Progenitor cell of endocrine pancreas (in vitro differentiated cells): ENCODE measurements around the gene PKP3. TPM values are rescaled to one million over a fixed set of nuclear protein-coding genes. Genes with fewer than 3 reads are reported as not detected.

ENCODE experiments used
- DNase-seq: peaks from one replicate; pipeline ENCODE4 v3.0.0; 2021; ENCODE audit warnings: low spot score; ENCODE audit not compliant: unreplicated experiment
- H3K27ac Mint-ChIP-seq: 2 replicates; pipeline ENCODE4 v1.8.0; 2021; ENCODE audit warnings: mild to moderate bottlenecking, moderate library complexity, mixed read lengths
- H3K27me3 Mint-ChIP-seq: 2 replicates; pipeline ENCODE4 v1.8.0; 2021; ENCODE audit warnings: mixed read lengths
- H3K36me3 Mint-ChIP-seq: 2 replicates; pipeline ENCODE4 v1.8.0; 2022; ENCODE audit warnings: mixed read lengths; ENCODE audit not compliant: insufficient read depth
- H3K4me1 Mint-ChIP-seq: 2 replicates; pipeline ENCODE4 v1.8.0; 2021; ENCODE audit warnings: low read depth, mixed read lengths
- H3K4me3 Mint-ChIP-seq: 2 replicates; pipeline ENCODE4 v1.8.0; 2021; ENCODE audit warnings: low read depth, mild to moderate bottlenecking, moderate library complexity, mixed read lengths
- H3K9me3 Mint-ChIP-seq: 2 replicates; pipeline ENCODE4 v1.8.0; 2021; ENCODE audit warnings: low read depth, mixed read lengths
- total RNA-seq: library from RNA; stranded (reverse); gene quantifications from 2 replicates; pipeline ENCODE4 v1.2.1, GENCODE V29; 2021
- TF ChIP-seq, protein P1 (sequence below): fragments of 200-600 bp; sonication (generic); IDR thresholded peaks from one replicate; pipeline ENCODE4 v1.5.0; 2021; ENCODE audit warnings: antibody characterized with exemption, mild to moderate bottlenecking; ENCODE audit not compliant: unreplicated experiment

The PKP3 gene
- total RNA-seq, 1 donor from 2014 or later, result 55.9 TPM

DNA sequence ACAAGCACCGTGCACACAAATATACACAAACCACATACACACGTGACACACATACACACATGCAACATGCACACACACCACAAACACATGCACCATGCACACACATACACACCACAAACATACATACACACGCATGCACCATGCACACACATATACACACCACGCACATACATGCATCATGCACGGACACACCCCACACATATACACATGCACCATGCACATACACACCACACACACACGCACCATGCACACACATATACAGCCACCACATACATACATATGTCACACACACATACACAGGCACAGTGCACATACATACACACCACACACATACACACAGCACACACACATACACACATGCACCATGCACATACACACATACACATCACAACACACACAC is 37.4 kb upstream of the PKP3 start:
- Mint-ChIP-seq H3K4me3 (no peak overlapping the region), H3K36me3 (no peaks in the 10 kb centered on the region), H3K27me3 (no peaks in the 10 kb centered on the region), H3K9me3 (peaks cover 5% of the 10 kb centered on the region), H3K27ac (no peak overlapping the region), H3K4me1 (peaks cover 17% of the 10 kb centered on the region)
- DNase-seq, result no peak
- TF ChIP-seq, protein P1, sequence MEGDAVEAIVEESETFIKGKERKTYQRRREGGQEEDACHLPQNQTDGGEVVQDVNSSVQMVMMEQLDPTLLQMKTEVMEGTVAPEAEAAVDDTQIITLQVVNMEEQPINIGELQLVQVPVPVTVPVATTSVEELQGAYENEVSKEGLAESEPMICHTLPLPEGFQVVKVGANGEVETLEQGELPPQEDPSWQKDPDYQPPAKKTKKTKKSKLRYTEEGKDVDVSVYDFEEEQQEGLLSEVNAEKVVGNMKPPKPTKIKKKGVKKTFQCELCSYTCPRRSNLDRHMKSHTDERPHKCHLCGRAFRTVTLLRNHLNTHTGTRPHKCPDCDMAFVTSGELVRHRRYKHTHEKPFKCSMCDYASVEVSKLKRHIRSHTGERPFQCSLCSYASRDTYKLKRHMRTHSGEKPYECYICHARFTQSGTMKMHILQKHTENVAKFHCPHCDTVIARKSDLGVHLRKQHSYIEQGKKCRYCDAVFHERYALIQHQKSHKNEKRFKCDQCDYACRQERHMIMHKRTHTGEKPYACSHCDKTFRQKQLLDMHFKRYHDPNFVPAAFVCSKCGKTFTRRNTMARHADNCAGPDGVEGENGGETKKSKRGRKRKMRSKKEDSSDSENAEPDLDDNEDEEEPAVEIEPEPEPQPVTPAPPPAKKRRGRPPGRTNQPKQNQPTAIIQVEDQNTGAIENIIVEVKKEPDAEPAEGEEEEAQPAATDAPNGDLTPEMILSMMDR, result no peak

GRCh38 chr11:357582-357981 is 36.4 kb upstream of the PKP3 start:
- H3K27me3 Mint-ChIP-seq, result no peaks in the 10 kb centered on the region
- peaks cover 16% of the 10 kb centered on the region for H3K4me1 Mint-ChIP-seq
- H3K27ac Mint-ChIP-seq, result no peak overlapping the region
- H3K9me3 Mint-ChIP-seq, result peaks cover 6% of the 10 kb centered on the region
- H3K36me3 Mint-ChIP-seq, result no peaks in the 10 kb centered on the region
- TF ChIP-seq, protein P1, result no peak
- H3K4me3 Mint-ChIP-seq, result no peak overlapping the region
- no peak for DNase-seq

- Mint-ChIP-seq H3K4me3 (no peak overlapping the region), H3K27ac (no peak overlapping the region), H3K9me3 (peaks cover 6% of the 10 kb centered on the region), H3K27me3 (no peaks in the 10 kb centered on the region), H3K4me1 (peaks cover 10% of the 10 kb centered on the region), H3K36me3 (no peaks in the 10 kb centered on the region)
- no peak for DNase-seq
- TF ChIP-seq, protein P1, result no peak
Observed at GRCh38 chr11:358129-358800, 35.7 kb upstream of the PKP3 start.

DNA sequence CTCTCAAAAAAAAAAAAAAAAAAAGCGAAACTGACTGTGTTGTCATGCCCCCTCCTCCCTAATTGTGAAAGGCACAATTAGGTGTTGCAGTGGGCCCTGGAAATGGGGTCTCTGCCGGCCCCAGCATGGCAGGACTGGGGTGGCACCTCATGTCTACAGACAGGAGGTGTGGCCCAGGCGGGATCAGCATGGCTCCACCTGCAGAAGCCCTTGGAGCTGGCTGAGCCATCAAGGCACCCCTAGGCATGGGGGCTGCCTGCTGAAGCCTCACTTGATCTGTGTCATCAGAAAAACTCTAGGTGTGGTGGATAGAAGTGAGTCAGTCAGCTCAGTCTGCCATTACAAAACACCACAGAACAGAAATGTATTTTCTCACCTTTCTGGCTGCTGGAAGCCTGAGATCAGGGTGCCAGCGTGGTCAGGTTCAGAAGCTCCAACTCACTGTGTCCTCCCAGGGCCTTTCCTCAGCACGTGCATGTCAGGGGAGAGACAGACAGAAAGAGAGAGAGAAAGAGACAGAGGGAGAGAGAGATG is 34.8 kb upstream of the PKP3 start:
- Mint-ChIP-seq H3K4me1 (peaks cover 1% of the 10 kb centered on the region), H3K27ac (no peak overlapping the region), H3K36me3 (no peaks in the 10 kb centered on the region), H3K4me3 (no peak overlapping the region), H3K9me3 (peaks cover 6% of the 10 kb centered on the region), H3K27me3 (no peaks in the 10 kb centered on the region)
- TF ChIP-seq, protein P1, result no peak
- no peak for DNase-seq

DNA sequence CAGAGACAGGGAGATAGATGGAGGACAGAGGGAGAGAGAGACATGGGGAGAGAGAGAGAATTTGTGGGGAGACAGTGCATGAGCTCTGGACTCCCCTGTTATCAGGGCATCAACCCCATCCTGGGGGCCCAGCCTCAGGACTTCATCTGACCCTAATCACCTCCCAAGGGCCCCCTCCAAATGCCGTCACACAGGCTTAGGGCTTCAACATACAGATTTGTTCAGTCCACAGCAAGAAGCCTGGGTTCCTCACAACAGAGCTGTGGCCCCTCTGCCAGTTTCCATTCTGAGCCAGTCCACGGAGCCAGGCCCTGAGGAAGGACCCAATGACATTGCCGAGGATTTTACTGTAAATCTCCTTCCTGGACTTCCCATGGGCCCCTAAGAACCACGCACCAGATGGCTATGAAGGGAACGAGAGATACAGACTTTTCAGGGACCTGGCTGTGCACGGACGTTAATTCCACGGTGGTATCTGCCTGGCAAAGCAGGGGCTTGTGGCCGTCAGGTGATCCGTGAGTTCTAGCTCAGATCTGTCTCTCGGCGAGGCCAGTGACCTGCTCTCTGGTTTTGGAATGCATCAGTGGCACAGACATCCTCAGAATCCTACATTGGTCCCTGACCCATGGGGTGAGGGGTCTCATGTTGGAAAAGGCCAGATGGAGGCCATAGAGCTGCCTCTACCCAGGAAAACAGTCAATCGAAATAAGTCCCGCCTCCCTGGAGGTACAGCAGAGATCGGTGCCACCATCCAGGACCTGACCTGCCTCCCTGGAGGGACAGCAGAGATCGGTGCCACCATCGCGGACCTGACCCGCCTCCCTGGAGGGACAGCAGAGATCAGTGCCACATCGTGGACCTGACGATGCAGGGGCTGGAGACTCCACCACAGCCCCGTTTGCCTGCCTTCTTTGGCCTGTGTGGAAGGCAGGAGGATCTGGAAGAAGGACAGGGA is 33.4 kb upstream of the PKP3 start:
- no peaks in the 10 kb centered on the region for H3K4me1 Mint-ChIP-seq
- peaks cover 4% of the 10 kb centered on the region for H3K27me3 Mint-ChIP-seq
- H3K27ac Mint-ChIP-seq, result no peak overlapping the region
- no peaks in the 10 kb centered on the region for H3K36me3 Mint-ChIP-seq
- peaks cover 6% of the 10 kb centered on the region for H3K9me3 Mint-ChIP-seq
- TF ChIP-seq, protein P1, result no peak
- H3K4me3 Mint-ChIP-seq, result no peak overlapping the region
- no peak for DNase-seq
